Tibial nerve (tissue), 4 donors: ENCODE results near the gene UCP3. TPM values are rescaled to one million over a fixed set of nuclear protein-coding genes. Genes with fewer than 3 reads are reported as not detected.

Experiments
- DNase-seq, 2 donors: peaks; one replicate each; pipeline ENCODE4 v3.0.0-alpha.2; 2019; ENCODE audit warnings: low spot score in 2 of 2
- H3K27ac ChIP-seq, 4 donors: fragments of 200-600 bp; sonication (generic) in 3 of 4; one replicate each; pipeline ENCODE4 v1.5.1; 2017 to 2019; ENCODE audit warnings: mild to moderate bottlenecking in 1 of 4
- H3K27me3 ChIP-seq, 2 donors: fragments of 200-600 bp; sonication (generic) in 1 of 2; one replicate each; pipeline versions ENCODE4 v1.5.1 to v1.6.0; 2017 to 2019
- H3K36me3 ChIP-seq, 3 donors: fragments of 200-600 bp; sonication (generic); one replicate each; pipeline ENCODE4 v1.5.1; 2018 to 2019
- H3K4me1 ChIP-seq, 4 donors: fragments of 200-600 bp; sonication (generic) in 3 of 4; one replicate each; pipeline ENCODE4 v1.5.1; 2017 to 2019
- H3K4me3 ChIP-seq, 4 donors: fragments of 200-600 bp; sonication (generic) in 3 of 4; one replicate each; pipeline ENCODE4 v1.5.1; 2017 to 2019; ENCODE audit warnings: mild to moderate bottlenecking in 1 of 4, moderate library complexity in 1 of 4
- H3K9me3 ChIP-seq, 4 donors: fragments of 200-600 bp; sonication (generic) in 3 of 4; one replicate each; pipeline ENCODE4 v1.5.1; 2017 to 2019
- EP300 ChIP-seq, 2 donors: sonication (generic); formaldehyde crosslinking; IDR thresholded peaks; one replicate each; pipeline ENCODE4 v1.6.1; 2017; ENCODE audit warnings: antibody characterized with exemption in 2 of 2, mild to moderate bottlenecking in 1 of 2
- POLR2A ChIP-seq, 2 donors: fragments of 450-650 bp; IDR thresholded peaks; one replicate each; pipeline ENCODE4 v1.6.1; 2017; ENCODE audit warnings: antibody characterized with exemption in 2 of 2, mild to moderate bottlenecking in 2 of 2, moderate library complexity in 2 of 2
- WGBS, 2 donors: methylation state at CpG; one replicate each; pipeline ENCODE4 v1.1.5; 2018; 5-methylcytosine and 5-hydroxymethylcytosine counted together
- total RNA-seq, 4 donors: library from RNA; depleted of rRNA; stranded (reverse); fragments of >200 nt; gene quantifications; one replicate each; pipeline ENCODE4 v1.1.0, GENCODE V29; 2016
- TF ChIP-seq, protein P1 (sequence below), 5 experiments: fragments of 200-600 bp in 3 of 5; fragments of 450-650 bp in 2 of 5; sonication (generic) in 3 of 5; IDR thresholded peaks; one replicate each; pipeline ENCODE4 v1.5.1; 2016 to 2019; ENCODE audit warnings: antibody characterized with exemption in 5 of 5, mild to moderate bottlenecking in 3 of 5, moderate library complexity in 2 of 5

The UCP3 gene
- total RNA-seq, 4 donors from 2014 or later = 0.78 to 7.5 (median 1.9) TPM

GRCh38 chr11:73956876-73957653 is 51.8 kb downstream of the UCP3 start:
- Histone ChIP-seq H3K36me3 (no peaks in the 10 kb centered on the region), H3K4me3 (no peak overlapping the region), H3K27ac (no peak overlapping the region), H3K4me1 (no peaks in the 10 kb centered on the region), H3K9me3 (no peaks in the 10 kb centered on the region), H3K27me3 (peaks cover 0 to 14% of the 10 kb centered on the region in 2 donors)
- 45 to 59% methylated on average over 23 to 29 of the region's 29 CpGs for WGBS, 2 donors
- TF ChIP-seq, protein P1, sequence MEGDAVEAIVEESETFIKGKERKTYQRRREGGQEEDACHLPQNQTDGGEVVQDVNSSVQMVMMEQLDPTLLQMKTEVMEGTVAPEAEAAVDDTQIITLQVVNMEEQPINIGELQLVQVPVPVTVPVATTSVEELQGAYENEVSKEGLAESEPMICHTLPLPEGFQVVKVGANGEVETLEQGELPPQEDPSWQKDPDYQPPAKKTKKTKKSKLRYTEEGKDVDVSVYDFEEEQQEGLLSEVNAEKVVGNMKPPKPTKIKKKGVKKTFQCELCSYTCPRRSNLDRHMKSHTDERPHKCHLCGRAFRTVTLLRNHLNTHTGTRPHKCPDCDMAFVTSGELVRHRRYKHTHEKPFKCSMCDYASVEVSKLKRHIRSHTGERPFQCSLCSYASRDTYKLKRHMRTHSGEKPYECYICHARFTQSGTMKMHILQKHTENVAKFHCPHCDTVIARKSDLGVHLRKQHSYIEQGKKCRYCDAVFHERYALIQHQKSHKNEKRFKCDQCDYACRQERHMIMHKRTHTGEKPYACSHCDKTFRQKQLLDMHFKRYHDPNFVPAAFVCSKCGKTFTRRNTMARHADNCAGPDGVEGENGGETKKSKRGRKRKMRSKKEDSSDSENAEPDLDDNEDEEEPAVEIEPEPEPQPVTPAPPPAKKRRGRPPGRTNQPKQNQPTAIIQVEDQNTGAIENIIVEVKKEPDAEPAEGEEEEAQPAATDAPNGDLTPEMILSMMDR (IDR thresholded peaks at IDR 0.05) = no peak
- TF ChIP-seq EP300 (IDR thresholded peaks at IDR 0.05) (no peak), POLR2A (IDR thresholded peaks at IDR 0.05) (no peak)
- no peak for DNase-seq

GRCh38 chr11:73951797-73952196 is 57.1 kb downstream of the UCP3 start:
- Histone ChIP-seq H3K27ac (no peak overlapping the region), H3K4me1 (no peaks in the 10 kb centered on the region), H3K9me3 (no peaks in the 10 kb centered on the region), H3K4me3 (no peak overlapping the region), H3K36me3 (no peaks in the 10 kb centered on the region), H3K27me3 (peaks cover 0 to 9% of the 10 kb centered on the region in 2 donors)
- TF ChIP-seq, protein P1 (IDR thresholded peaks at IDR 0.05) = no peak
- TF ChIP-seq POLR2A (IDR thresholded peaks at IDR 0.05) (no peak), EP300 (IDR thresholded peaks at IDR 0.05) (no peak)
- WGBS, 2 donors = 89 to 94% methylated on average over 7 of the region's 7 CpGs
- DNase-seq = no peak

GRCh38 chr11:73950869-73951710 is 57.8 kb downstream of the UCP3 start, which contains the start of gene DNAJB13:
Gene DNAJB13, plus strand, starts transcription at chr11:73951026. Its CDS starts 44 bp downstream, at chr11:73951070.
- peaks cover 0 to 4% of the 10 kb centered on the region in 2 donors for H3K27me3 ChIP-seq
- H3K4me1 ChIP-seq = peaks cover 0 to 7% (median 0%) of the 10 kb centered on the region in 4 donors
- WGBS, 2 donors = 75 to 82% methylated on average over 12 of the region's 12 CpGs
- no peak for DNase-seq
- no peaks in the 10 kb centered on the region for H3K36me3 ChIP-seq
- no peak for TF ChIP-seq POLR2A (IDR thresholded peaks at IDR 0.05)
- TF ChIP-seq, protein P1 (IDR thresholded peaks at IDR 0.05) = no peak
- no peak for TF ChIP-seq EP300 (IDR thresholded peaks at IDR 0.05)
- H3K4me3 ChIP-seq = no peak within 1 kb of the TSS
- no peak within 1 kb of the TSS for H3K27ac ChIP-seq
- H3K9me3 ChIP-seq = no peaks in the 10 kb centered on the region

Other genes with a start within 250 kb of the UCP3 start
- 100 to 1,000 TPM; 183 to 254 (median 234) TPM for gene RAB6A, start 248.0 kb downstream of the UCP3 start, total RNA-seq
- 10 to 100 TPM in 3 of 4 donors, 1 to 10 TPM in 1; 4.3 to 25.3 (median 21.1) TPM for gene MRPL48, start 221.2 kb downstream of the UCP3 start, total RNA-seq
- gene COA4, start 132.2 kb downstream of the UCP3 start, total RNA-seq = 100 to 1,000 TPM in 1 of 4 donors, 10 to 100 TPM in 3; 63.2 to 100 (median 69.2) TPM
- gene PAAF1, start 132.1 kb downstream of the UCP3 start, total RNA-seq = 10 to 100 TPM; 24.9 to 39.1 (median 32.7) TPM
- 1 to 10 TPM in 1 of 4 donors, not detected in 3; 1.2 TPM for gene DNAJB13, start 58.1 kb downstream of the UCP3 start, total RNA-seq
- 10 to 100 TPM; 18.6 to 60.6 (median 53.0) TPM for gene UCP2, start 26.2 kb downstream of the UCP3 start, total RNA-seq
- gene C2CD3, start 161.9 kb upstream of the UCP3 start, total RNA-seq = 10 to 100 TPM; 28.2 to 46.9 (median 35.1) TPM
- gene PPME1, start 162.2 kb upstream of the UCP3 start, total RNA-seq = 10 to 100 TPM; 17.8 to 35.6 (median 26.5) TPM